Tibial nerve (tissue), 4 donors: Measurements from ENCODE around the gene ITSN2.

Source experiments
- EP300 ChIP-seq, 2 donors: sonication (generic); formaldehyde crosslinking; IDR thresholded peaks; one replicate each; pipeline ENCODE4 v1.6.1; 2017; ENCODE audit warnings: antibody characterized with exemption in 2 of 2, mild to moderate bottlenecking in 1 of 2
- POLR2A ChIP-seq, 2 donors: fragments of 450-650 bp; IDR thresholded peaks; one replicate each; pipeline ENCODE4 v1.6.1; 2017; ENCODE audit warnings: antibody characterized with exemption in 2 of 2, mild to moderate bottlenecking in 2 of 2, moderate library complexity in 2 of 2
- TF ChIP-seq, protein P1 (sequence below), 5 experiments: fragments of 200-600 bp in 3 of 5; fragments of 450-650 bp in 2 of 5; sonication (generic) in 3 of 5; IDR thresholded peaks; one replicate each; pipeline ENCODE4 v1.5.1; 2016 to 2019; ENCODE audit warnings: antibody characterized with exemption in 5 of 5, mild to moderate bottlenecking in 3 of 5, moderate library complexity in 2 of 5

GRCh38 chr2:24359129-24360049 lies 947 bp downstream of the ITSN2 start:
- TF ChIP-seq, protein P1, sequence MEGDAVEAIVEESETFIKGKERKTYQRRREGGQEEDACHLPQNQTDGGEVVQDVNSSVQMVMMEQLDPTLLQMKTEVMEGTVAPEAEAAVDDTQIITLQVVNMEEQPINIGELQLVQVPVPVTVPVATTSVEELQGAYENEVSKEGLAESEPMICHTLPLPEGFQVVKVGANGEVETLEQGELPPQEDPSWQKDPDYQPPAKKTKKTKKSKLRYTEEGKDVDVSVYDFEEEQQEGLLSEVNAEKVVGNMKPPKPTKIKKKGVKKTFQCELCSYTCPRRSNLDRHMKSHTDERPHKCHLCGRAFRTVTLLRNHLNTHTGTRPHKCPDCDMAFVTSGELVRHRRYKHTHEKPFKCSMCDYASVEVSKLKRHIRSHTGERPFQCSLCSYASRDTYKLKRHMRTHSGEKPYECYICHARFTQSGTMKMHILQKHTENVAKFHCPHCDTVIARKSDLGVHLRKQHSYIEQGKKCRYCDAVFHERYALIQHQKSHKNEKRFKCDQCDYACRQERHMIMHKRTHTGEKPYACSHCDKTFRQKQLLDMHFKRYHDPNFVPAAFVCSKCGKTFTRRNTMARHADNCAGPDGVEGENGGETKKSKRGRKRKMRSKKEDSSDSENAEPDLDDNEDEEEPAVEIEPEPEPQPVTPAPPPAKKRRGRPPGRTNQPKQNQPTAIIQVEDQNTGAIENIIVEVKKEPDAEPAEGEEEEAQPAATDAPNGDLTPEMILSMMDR (IDR thresholded peaks at IDR 0.05), result no peak
- TF ChIP-seq POLR2A (IDR thresholded peaks at IDR 0.05) (peak in 1 of 2 donors; percentile 42), EP300 (IDR thresholded peaks at IDR 0.05) (peak; percentile 23 to 68)
